ENCODE results near the gene PTPRN2.

PTPRN2 gene

GRCh38 chr7:158098125-158099030, 489.2 kb downstream of the PTPRN2 start:
- DNase-seq = no peak

- DNase-seq = no peak
Measured at GRCh38 chr7:158097453-158098124, 490.0 kb downstream of the PTPRN2 start.

GRCh38 chr7:158097106-158097452, 490.5 kb downstream of the PTPRN2 start:
- DNase-seq = no peak

- no peak for DNase-seq
Measured at GRCh38 chr7:158096582-158096981, 491.0 kb downstream of the PTPRN2 start.

- no peak for DNase-seq
Measured at GRCh38 chr7:158094671-158095226, 492.9 kb downstream of the PTPRN2 start.

- no peak for DNase-seq
Measured at GRCh38 chr7:158094046-158094445, 493.6 kb downstream of the PTPRN2 start.

- DNase-seq = no peak
Measured at GRCh38 chr7:158093156-158093796, 494.3 kb downstream of the PTPRN2 start.

GRCh38 chr7:158087196-158087595, 500.4 kb downstream of the PTPRN2 start:
- no peak for DNase-seq

GRCh38 chr7:158085741-158086695, 501.6 kb downstream of the PTPRN2 start:
- DNase-seq = no peak

- DNase-seq = no peak
Measured at GRCh38 chr7:158084555-158084954, 503.1 kb downstream of the PTPRN2 start.

GRCh38 chr7:158083526-158084310, 503.9 kb downstream of the PTPRN2 start:
- DNase-seq = no peak

GRCh38 chr7:158082761-158083160, 504.9 kb downstream of the PTPRN2 start:
- no peak for DNase-seq

- no peak for DNase-seq
Measured at GRCh38 chr7:158080899-158081445, 506.7 kb downstream of the PTPRN2 start.

GRCh38 chr7:158077934-158078910, 509.4 kb downstream of the PTPRN2 start:
- DNase-seq = no peak

- DNase-seq = no peak
Measured at GRCh38 chr7:158077151-158077840, 510.3 kb downstream of the PTPRN2 start.

GRCh38 chr7:158076656-158077055, 511.0 kb downstream of the PTPRN2 start:
- DNase-seq = no peak

GRCh38 chr7:158076215-158076614, 511.4 kb downstream of the PTPRN2 start:
- DNase-seq = no peak

- DNase-seq = no peak
Measured at GRCh38 chr7:158075633-158076001, 512.0 kb downstream of the PTPRN2 start.
